AG10803 (cell line): Measurements from ENCODE around the gene CDC37.

ENCODE experiments used
- DNase-seq: peaks from one replicate; pipeline ENCODE4 v3.0.0; 2010; ENCODE audit warnings: low read depth
- H3K4me3 ChIP-seq: 2 replicates; pipeline ENCODE4 v1.5.1; 2011; ENCODE audit warnings: mild to moderate bottlenecking, low read length, control low read depth
- TF ChIP-seq, protein P1 (sequence below): conservative IDR thresholded peaks from 2 replicates; pipeline ENCODE4 v1.5.1; 2011; ENCODE audit warnings: mild to moderate bottlenecking, low read length, control low read depth, inconsistent platforms

The CDC37 gene

GRCh38 chr19:10364644-10365043, 38.7 kb downstream of the CDC37 start:
- TF ChIP-seq, protein P1, sequence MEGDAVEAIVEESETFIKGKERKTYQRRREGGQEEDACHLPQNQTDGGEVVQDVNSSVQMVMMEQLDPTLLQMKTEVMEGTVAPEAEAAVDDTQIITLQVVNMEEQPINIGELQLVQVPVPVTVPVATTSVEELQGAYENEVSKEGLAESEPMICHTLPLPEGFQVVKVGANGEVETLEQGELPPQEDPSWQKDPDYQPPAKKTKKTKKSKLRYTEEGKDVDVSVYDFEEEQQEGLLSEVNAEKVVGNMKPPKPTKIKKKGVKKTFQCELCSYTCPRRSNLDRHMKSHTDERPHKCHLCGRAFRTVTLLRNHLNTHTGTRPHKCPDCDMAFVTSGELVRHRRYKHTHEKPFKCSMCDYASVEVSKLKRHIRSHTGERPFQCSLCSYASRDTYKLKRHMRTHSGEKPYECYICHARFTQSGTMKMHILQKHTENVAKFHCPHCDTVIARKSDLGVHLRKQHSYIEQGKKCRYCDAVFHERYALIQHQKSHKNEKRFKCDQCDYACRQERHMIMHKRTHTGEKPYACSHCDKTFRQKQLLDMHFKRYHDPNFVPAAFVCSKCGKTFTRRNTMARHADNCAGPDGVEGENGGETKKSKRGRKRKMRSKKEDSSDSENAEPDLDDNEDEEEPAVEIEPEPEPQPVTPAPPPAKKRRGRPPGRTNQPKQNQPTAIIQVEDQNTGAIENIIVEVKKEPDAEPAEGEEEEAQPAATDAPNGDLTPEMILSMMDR, result no peak
- H3K4me3 ChIP-seq, result no peak overlapping the region
- DNase-seq, result no peak

DNA sequence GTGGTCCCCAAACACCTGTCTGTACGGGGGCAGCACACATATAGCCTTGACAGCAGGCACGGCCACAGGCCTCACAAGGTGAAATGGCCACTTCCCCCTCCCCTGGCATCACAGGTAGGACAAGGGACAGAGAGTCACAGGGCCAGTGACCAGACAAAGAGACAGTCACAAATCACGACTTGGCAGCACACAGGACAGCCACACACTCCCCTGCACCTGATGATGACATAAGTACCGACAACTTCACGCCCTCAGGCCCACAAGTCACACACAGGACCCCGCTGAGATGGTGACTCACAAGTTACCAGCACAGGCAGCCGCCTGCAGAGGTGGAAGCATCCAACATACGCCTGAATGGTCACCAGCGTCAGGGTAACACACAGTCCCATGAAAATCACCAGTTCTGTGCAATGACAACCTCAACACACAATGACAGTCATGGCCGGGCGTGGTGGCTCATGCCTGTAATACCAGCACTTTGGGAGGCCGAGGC, 39.5 kb downstream of the CDC37 start:
- TF ChIP-seq, protein P1, result no peak
- H3K4me3 ChIP-seq, result no peak overlapping the region
- DNase-seq, result no peak

DNA sequence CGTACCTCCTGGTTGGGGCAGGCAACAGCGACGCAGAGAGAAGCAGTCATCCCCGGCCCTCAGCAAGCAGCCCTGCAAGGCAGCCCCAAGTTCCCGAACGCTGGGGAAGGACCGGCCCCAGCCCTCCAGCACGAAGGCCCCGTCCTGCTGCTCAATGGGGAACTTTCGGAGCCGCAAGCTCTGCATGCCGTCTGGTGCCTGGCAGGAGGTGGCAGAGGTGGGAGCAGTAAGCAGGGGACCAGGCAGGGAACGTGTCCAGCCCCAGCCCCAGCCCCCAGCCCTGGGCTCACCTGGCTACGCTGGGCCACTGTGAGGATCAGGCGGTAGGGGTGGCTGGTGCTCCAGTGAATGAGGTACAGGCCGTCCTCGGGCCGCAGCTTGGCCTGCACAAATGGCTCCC, 41.1 kb downstream of the CDC37 start:
- TF ChIP-seq, protein P1, result no peak

DNA sequence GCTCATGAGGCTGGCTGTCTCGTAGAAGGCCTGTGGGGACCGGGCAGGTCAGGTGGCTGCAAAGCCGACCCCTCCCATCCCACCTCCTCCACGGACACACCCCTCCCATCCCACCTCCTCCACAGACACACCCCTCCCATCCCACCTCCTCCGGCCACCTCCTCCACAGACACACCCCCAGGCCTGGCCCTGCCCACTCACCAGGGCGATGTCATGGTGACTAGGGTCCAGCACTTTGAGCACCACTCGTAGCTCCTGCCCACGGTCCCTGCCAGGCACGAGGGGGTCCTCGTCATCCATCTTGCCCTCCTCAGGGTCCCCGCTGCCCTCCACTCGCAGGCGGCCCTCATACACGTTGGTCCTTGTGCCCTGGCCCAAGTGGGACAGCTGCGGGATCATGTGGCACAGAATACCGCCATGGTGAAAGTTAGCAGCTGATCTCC, 41.8 kb downstream of the CDC37 start:
- no peak overlapping the region for H3K4me3 ChIP-seq
- no peak for DNase-seq
- TF ChIP-seq, protein P1, result no peak

More for the DNA sequence above, 41.1 kb downstream of the CDC37 start:
- H3K4me3 ChIP-seq, result no peak overlapping the region
- no peak for DNase-seq

- TF ChIP-seq, protein P1, result no peak
- H3K4me3 ChIP-seq, result no peak overlapping the region
- DNase-seq, result no peak
Observed at GRCh38 chr19:10356431-10356830, 46.9 kb downstream of the CDC37 start.

- DNase-seq, result no peak
- TF ChIP-seq, protein P1, result no peak
- no peak overlapping the region for H3K4me3 ChIP-seq
Observed at GRCh38 chr19:10353793-10354391, 49.5 kb downstream of the CDC37 start.

- no peak for DNase-seq
- TF ChIP-seq, protein P1, result no peak
- no peak overlapping the region for H3K4me3 ChIP-seq
Observed at GRCh38 chr19:10352764-10353671, 50.3 kb downstream of the CDC37 start.
